Common myeloid progenitor, CD34-positive (primary cell): ENCODE results near the gene WFDC10A.
"Not testable (repeated sequence)": the region's sequence is repeated elsewhere in the genome, so short reads cannot be mapped to it uniquely, and the experiment has no call there.

Experiments
- CTCF ChIA-PET: fragments of 350-600 bp; sonication (Branson Sonifier 250); formaldehyde crosslinking; loops from one replicate; lab custom pipeline; 2021; ENCODE audit warnings: antibody characterized with exemption; lab: Charles Lee
- POLR2A ChIA-PET: fragments of 350-600 bp; sonication (Branson Sonifier 250); formaldehyde crosslinking; loops from one replicate; lab custom pipeline; 2021; ENCODE audit warnings: antibody characterized with exemption; lab: Charles Lee
- DNase-seq, 3 donors: peaks; one replicate each; pipeline versions ENCODE4 v3.0.0 to v3.0.0-alpha.2; 2013
- H3K27ac ChIP-seq, 2 experiments: 1 replicate in 1 of 2; 2 replicates in 1 of 2; pipeline ENCODE4 v1.7.0; 2013; ENCODE audit warnings: inconsistent platforms in 2 of 2, low read length in 2 of 2, mild to moderate bottlenecking in 2 of 2, low read depth in 1 of 2, moderate library complexity in 1 of 2; ENCODE audit not compliant: severe bottlenecking in 2 of 2, insufficient read depth in 1 of 2, poor library complexity in 1 of 2
- H3K27me3 ChIP-seq, 5 experiments: replicated peaks in 2 of 5; 1 replicate in 3 of 5; 2 replicates in 2 of 5; pipeline versions ENCODE4 v1.6.1 to v1.7.0; 2013; ENCODE audit warnings: low read length in 4 of 5, mild to moderate bottlenecking in 2 of 5, moderate library complexity in 2 of 5, inconsistent platforms in 1 of 5; ENCODE audit not compliant: insufficient read depth in 5 of 5, control insufficient read depth in 4 of 5
- H3K36me3 ChIP-seq, 4 experiments: 1 replicate in 2 of 4; 2 replicates in 2 of 4; pipeline versions ENCODE4 v1.6.1 to v1.7.0; 2013; ENCODE audit warnings: low read length in 3 of 4, control low read depth in 1 of 4, mild to moderate bottlenecking in 1 of 4; ENCODE audit not compliant: control insufficient read depth in 4 of 4, insufficient read depth in 4 of 4
- H3K4me1 ChIP-seq, 4 experiments: 1 replicate in 3 of 4; 2 replicates in 1 of 4; pipeline versions ENCODE4 v1.6.1 to v1.7.1; 2013; ENCODE audit warnings: low read length in 3 of 4, mild to moderate bottlenecking in 3 of 4, control low read depth in 1 of 4, inconsistent platforms in 1 of 4, moderate library complexity in 1 of 4; ENCODE audit not compliant: control insufficient read depth in 4 of 4, insufficient read depth in 4 of 4; ENCODE audit errors: control extremely low read depth in 1 of 4
- H3K4me3 ChIP-seq, 7 experiments: 1 replicate in 4 of 7; 2 replicates in 3 of 7; pipeline versions ENCODE4 v1.5.1 to v1.7.0; 2013; ENCODE audit warnings: mild to moderate bottlenecking in 7 of 7, low read length in 6 of 7, moderate library complexity in 6 of 7, inconsistent platforms in 2 of 7, low read depth in 2 of 7, control low read depth in 1 of 7; ENCODE audit not compliant: insufficient read depth in 4 of 7, control insufficient read depth in 1 of 7; ENCODE audit errors: extremely low read depth in 1 of 7
- H3K9me3 ChIP-seq, 5 experiments: 1 replicate in 4 of 5; 2 replicates in 1 of 5; pipeline versions ENCODE4 v1.6.1 to v1.7.1; 2013; ENCODE audit warnings: low read length in 4 of 5, mild to moderate bottlenecking in 2 of 5, inconsistent platforms in 1 of 5, low read depth in 1 of 5, moderate library complexity in 1 of 5; ENCODE audit not compliant: control insufficient read depth in 4 of 5, insufficient read depth in 2 of 5; ENCODE audit errors: control extremely low read depth in 1 of 5
- WGBS: methylation state at CpG from one replicate; pipeline ENCODE4 v1.1.5; 2013; ENCODE audit not compliant: insufficient coverage; 5-methylcytosine and 5-hydroxymethylcytosine counted together

WFDC10A gene

DNA sequence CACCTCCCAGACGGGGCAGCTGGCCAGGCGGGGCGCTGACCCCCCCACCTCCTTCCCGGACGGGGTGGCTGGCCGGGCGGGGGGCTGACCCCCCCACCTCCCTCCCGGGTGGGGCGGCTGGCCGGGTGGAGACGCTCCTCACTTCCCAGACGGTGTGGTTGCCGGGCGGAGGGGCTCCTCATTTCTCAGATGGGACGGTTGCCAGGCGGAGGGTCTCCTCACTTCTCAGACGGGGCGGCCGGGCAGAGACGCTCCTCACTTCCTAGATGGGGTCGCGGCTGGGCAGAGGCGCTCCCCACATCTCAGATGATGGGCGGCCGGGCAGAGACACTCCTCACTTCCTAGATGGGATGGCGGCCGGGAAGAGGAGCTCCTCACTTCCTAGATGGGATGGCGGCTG lies 16.3 kb downstream of the WFDC10A start:
- H3K9me3 ChIP-seq, H3K27ac ChIP-seq, POLR2A ChIA-PET, H3K4me1 ChIP-seq, DNase-seq, H3K4me3 ChIP-seq, H3K27me3 ChIP-seq, H3K36me3 ChIP-seq: not testable (repeated sequence)
- 100% methylated on average over 2 of the region's 28 CpGs for WGBS
- CTCF ChIA-PET, result interaction anchor here (0.7 kb wide), 1 partner anchor 73 kb away, joined by 3 read pairs; no protein-coding TSS in a partner anchor

DNA sequence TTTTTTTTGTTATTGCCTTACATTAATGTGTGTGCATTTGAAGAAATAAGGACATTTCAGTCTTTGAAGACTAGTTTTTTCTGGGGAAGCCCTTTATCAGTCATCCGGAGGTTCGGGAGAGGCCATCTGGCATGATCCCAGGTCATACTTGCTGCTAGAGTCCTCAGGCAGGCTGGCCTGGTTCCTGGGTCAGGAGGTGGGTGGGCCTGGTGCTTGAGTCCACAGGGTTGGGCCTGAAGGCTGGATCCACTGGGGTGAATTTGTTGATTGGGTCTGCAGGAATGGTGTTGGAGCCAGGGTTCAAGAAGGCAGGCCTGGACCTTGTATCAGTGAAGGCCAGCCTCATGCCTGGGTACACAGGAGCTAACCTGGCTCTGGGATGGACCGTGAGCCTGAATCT lies 17.3 kb downstream of the WFDC10A start:
- 88% methylated on average over 3 of the region's 3 CpGs for WGBS
- POLR2A ChIA-PET, result no interaction called here

DNA sequence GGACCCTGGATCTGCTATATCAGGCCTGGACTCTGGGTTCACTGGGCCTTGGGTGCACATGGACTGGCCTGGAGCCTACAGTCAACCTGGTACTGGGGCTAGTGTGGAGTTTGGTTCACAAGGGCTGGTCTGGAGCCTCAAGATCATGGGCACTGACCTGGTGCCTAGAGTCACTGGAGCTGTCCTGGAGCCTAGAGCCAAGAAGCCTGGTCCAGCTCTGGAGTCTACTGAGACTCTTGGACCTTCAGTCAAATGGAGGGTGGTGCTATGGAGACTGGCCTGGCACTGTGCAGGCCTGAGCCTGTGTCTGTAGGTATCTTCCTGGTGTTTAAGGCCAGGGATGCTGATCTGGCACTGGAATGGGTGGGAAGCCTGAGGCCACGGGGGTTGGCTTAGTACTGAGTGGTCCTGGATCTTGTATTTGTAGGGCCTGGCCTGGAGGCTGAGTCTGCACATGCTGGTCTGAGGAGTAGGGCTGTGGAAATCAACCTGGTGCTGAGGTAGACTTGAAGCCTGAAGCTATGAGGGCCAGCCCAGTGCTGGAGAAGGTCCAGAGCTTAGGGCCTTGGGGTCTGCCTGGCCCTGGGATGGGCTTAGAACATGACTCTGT lies 18.0 kb downstream of the WFDC10A start:
- peaks cover 0 to 1% (median 0%) of the 10 kb centered on the region in 5 experiments for H3K9me3 ChIP-seq
- ChIA-PET POLR2A (no interaction called here), CTCF (interaction anchor here (0.5 kb wide), 1 partner anchor 92 kb away, joined by 3 read pairs; no protein-coding TSS in a partner anchor)
- no peak overlapping the region for H3K27ac ChIP-seq
- 100% methylated on average over 1 of the region's 1 CpG for WGBS
- no peaks in the 10 kb centered on the region for H3K4me1 ChIP-seq
- no peak overlapping the region for H3K4me3 ChIP-seq
- no peaks in the 10 kb centered on the region for H3K27me3 ChIP-seq
- H3K36me3 ChIP-seq, result no peaks in the 10 kb centered on the region
- no peak for DNase-seq

More for the DNA sequence above, 17.3 kb downstream of the WFDC10A start:
- CTCF ChIA-PET, result interaction anchor here (0.7 kb wide), 1 partner anchor 72 kb away, joined by 3 read pairs; no protein-coding TSS in a partner anchor
- DNase-seq, result no peak
- H3K4me1 ChIP-seq, result no peaks in the 10 kb centered on the region
- H3K36me3 ChIP-seq, result no peaks in the 10 kb centered on the region
- H3K4me3 ChIP-seq, result no peak overlapping the region
- peaks cover 0 to 1% (median 0%) of the 10 kb centered on the region in 5 experiments for H3K9me3 ChIP-seq
- H3K27ac ChIP-seq, result no peak overlapping the region
- no peaks in the 10 kb centered on the region for H3K27me3 ChIP-seq

DNA sequence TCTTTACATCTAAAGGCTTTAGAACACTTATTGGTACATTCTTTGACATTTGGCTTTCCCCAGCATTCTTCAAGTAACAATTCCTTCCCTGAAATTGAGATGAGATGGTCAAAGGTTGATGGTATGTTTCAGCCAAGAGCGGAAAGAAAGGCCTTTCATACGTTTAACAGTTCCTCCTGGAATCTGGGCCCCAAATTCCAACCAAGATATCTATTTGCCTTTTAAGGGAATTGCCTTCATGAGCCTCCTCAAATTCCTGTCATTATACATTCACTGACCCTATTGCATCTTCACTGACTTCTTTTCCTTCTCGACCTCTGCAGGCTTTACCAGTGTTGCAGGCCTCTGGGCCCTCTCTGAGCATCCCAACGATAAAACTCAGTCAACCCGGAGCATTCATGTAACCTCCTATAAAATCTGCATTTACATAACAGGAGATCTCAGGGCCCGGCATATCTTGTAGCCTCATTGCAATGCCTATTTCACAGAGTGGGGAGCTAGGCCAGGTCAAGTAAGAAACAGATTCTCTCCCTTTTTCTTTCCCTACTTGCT lies 19.8 kb downstream of the WFDC10A start:
- CTCF ChIA-PET, result no interaction called here

DNA sequence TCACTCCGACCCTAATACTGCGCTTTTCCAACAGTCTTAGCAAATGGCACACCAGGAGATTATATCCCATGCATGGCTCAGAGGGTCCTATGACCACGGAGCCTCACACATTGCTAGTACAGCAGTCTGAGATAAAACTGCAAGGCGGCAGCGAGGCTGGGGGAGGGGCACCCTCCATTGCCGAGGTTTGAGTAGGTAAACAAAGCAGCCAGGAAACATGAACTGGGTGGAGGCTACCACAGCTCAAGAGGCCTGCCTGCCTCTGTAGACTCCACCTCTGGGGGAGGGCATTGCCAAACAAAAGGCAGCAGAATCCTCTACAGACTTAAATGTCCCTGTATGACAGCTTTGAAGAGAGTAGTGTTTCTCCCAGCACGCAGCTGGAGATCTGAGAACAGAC lies 22.2 kb downstream of the WFDC10A start:
- H3K27ac ChIP-seq, H3K4me1 ChIP-seq, CTCF ChIA-PET, POLR2A ChIA-PET, H3K9me3 ChIP-seq, H3K27me3 ChIP-seq, H3K4me3 ChIP-seq, DNase-seq, H3K36me3 ChIP-seq: not testable (repeated sequence)
- WGBS, result 87% methylated on average over 7 of the region's 7 CpGs

More for the DNA sequence above, 19.8 kb downstream of the WFDC10A start:
- no peaks in the 10 kb centered on the region for H3K27me3 ChIP-seq
- POLR2A ChIA-PET, result no interaction called here
- peaks cover 0 to 1% (median 0%) of the 10 kb centered on the region in 5 experiments for H3K9me3 ChIP-seq
- no peaks in the 10 kb centered on the region for H3K36me3 ChIP-seq
- WGBS, result 100% methylated on average over 2 of the region's 6 CpGs
- H3K4me1 ChIP-seq, result no peaks in the 10 kb centered on the region
- H3K27ac ChIP-seq, result no peak overlapping the region
- DNase-seq, result no peak
- H3K4me3 ChIP-seq, result no peak overlapping the region

DNA sequence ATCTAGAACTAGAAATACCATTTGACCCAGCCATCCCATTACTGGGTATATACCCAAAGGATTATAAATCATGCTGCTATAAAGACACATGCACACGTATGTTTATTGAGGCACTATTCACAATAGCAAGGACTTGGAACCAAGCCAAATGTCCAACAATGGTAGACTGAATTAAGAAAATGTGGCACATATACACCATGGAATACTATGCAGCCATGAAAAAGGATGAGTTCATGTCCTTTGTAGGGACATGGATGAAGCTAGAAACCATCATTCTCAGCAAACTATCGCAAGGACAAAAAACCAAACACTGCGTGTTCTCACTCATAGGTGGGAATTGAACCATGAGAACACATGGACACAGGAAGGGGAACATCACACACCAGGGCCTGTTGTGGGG lies 27.5 kb downstream of the WFDC10A start:
- H3K27ac ChIP-seq, H3K36me3 ChIP-seq, H3K9me3 ChIP-seq, H3K4me1 ChIP-seq, DNase-seq, POLR2A ChIA-PET, H3K27me3 ChIP-seq, H3K4me3 ChIP-seq: not testable (repeated sequence)
- CTCF ChIA-PET, result interaction anchor here (0.6 kb wide), 1 partner anchor 253 kb away, joined by 3 read pairs; no protein-coding TSS in a partner anchor
- WGBS, result no CpG with 5 or more reads among the region's 3 CpGs

- CTCF ChIA-PET, result no interaction called here
- no CpG with 5 or more reads among the region's 1 CpG for WGBS
- no peak within 1 kb of the TSS for H3K4me3 ChIP-seq
These were observed 40.6 kb downstream of the WFDC10A start, which contains the start of gene WFDC11 for GRCh38 chr20:45670139-45670538. TSS of gene WFDC11 (minus strand) at chr20:45670239. CDS start at chr20:45650600, 19,639 bp downstream.

More at GRCh38 chr20:45670139-45670538, 40.6 kb downstream of the WFDC10A start, which contains the start of gene WFDC11:
- H3K4me1 ChIP-seq, result no peaks in the 10 kb centered on the region
- H3K27ac ChIP-seq, result no peak within 1 kb of the TSS
- POLR2A ChIA-PET, result no interaction called here
- DNase-seq, result no peak
- peaks cover 0 to 3% (median 0%) of the 10 kb centered on the region in 5 experiments for H3K9me3 ChIP-seq
- H3K36me3 ChIP-seq, result no peaks in the 10 kb centered on the region
- H3K27me3 ChIP-seq, result peaks cover 0 to 3% (median 0%) of the 10 kb centered on the region in 5 experiments
